H1 (cell line): ENCODE results near the gene AUH. TPM values are rescaled to one million over a fixed set of nuclear protein-coding genes. Genes with fewer than 3 reads are reported as not detected.

Experiments
- CTCF ChIA-PET: fragments of 300-600 bp; sonication (Branson Sonifier 250); formaldehyde crosslinking; loops from one replicate; lab custom pipeline; 2021; ENCODE audit not compliant: partially characterized antibody; lab: Charles Lee
- POLR2A ChIA-PET: fragments of 300-600 bp; sonication (Branson Sonifier 250); formaldehyde crosslinking; loops from one replicate; lab custom pipeline; 2021; ENCODE audit warnings: inconsistent platforms; ENCODE audit not compliant: partially characterized antibody; lab: Charles Lee
- DNase-seq, 2 experiments: peaks; one replicate each; pipeline versions ENCODE4 v3.0.0 to v3.0.0-alpha.2; 2010 to 2022; ENCODE audit warnings: low spot score in 2 of 2, low read depth in 1 of 2, mixed read lengths in 1 of 2
- FAIRE-seq: peaks from 2 replicates; lab custom pipeline; 2011; peaks lifted over from hg19 to GRCh38; lab: Jason Lieb, UNC
- H2AFZ ChIP-seq: 2 replicates; pipeline ENCODE4 v1.8.1; 2012; ENCODE audit warnings: low read length, inconsistent platforms
- H2AK5ac ChIP-seq: 2 replicates; pipeline ENCODE4 v1.6.1; 2013; ENCODE audit warnings: low read depth, low read length
- H2BK120ac ChIP-seq: replicated peaks from 2 replicates; pipeline ENCODE3; 2013; ENCODE audit warnings: low read depth, low read length, inconsistent platforms
- H2BK12ac ChIP-seq: 2 replicates; pipeline ENCODE4 v1.6.1; 2013; ENCODE audit warnings: low read depth, low read length
- H2BK15ac ChIP-seq: 2 replicates; pipeline ENCODE4 v1.6.1; 2013; ENCODE audit warnings: low read length
- H2BK20ac ChIP-seq: 2 replicates; pipeline ENCODE4 v1.6.1; 2013; ENCODE audit warnings: low read length
- H2BK5ac ChIP-seq: 2 replicates; pipeline ENCODE4 v1.6.1; 2013; ENCODE audit warnings: low read depth, low read length
- H3K14ac ChIP-seq: 2 replicates; pipeline ENCODE4 v1.6.1; 2013; ENCODE audit warnings: inconsistent platforms; ENCODE audit not compliant: insufficient read length
- H3K18ac ChIP-seq: 2 replicates; pipeline ENCODE4 v1.6.1; 2013; ENCODE audit warnings: low read length; ENCODE audit errors: extremely low read depth
- H3K23ac ChIP-seq: 2 replicates; pipeline ENCODE4 v1.6.1; 2013; ENCODE audit warnings: inconsistent platforms; ENCODE audit not compliant: insufficient read length
- H3K23me2 ChIP-seq: 2 replicates; pipeline ENCODE4 v1.6.1; 2013; ENCODE audit warnings: low read depth, low read length
- H3K27ac ChIP-seq: 2 replicates; pipeline ENCODE4 v1.6.1; 2011; ENCODE audit warnings: low read depth, low read length, inconsistent platforms
- H3K27me3 ChIP-seq, 4 experiments: replicated peaks in 1 of 4; 1 replicate in 1 of 4; 2 replicates in 3 of 4; pipeline versions ENCODE4 v1.6.1 to v1.8.1; 2011 to 2013; ENCODE audit warnings: low read length in 3 of 4, mild to moderate bottlenecking in 3 of 4, inconsistent platforms in 2 of 4, mixed read lengths in 2 of 4, moderate library complexity in 1 of 4; ENCODE audit not compliant: control insufficient read depth in 3 of 4, insufficient read depth in 3 of 4; ENCODE audit errors: extremely low read depth in 1 of 4
- H3K36me3 ChIP-seq, 4 experiments: 2 replicates each; pipeline versions ENCODE4 v1.6.1 to v1.8.1; 2011 to 2013; ENCODE audit warnings: mild to moderate bottlenecking in 4 of 4, low read length in 3 of 4, moderate library complexity in 2 of 4, control low read depth in 1 of 4, inconsistent platforms in 1 of 4; ENCODE audit not compliant: insufficient read depth in 4 of 4, control insufficient read depth in 2 of 4
- H3K4ac ChIP-seq: replicated peaks from 2 replicates; pipeline ENCODE3; 2013; ENCODE audit warnings: low read length, low read depth, mixed read lengths, inconsistent platforms; ENCODE audit not compliant: insufficient read length
- H3K4me1 ChIP-seq, 4 experiments: replicated peaks in 1 of 4; 1 replicate in 1 of 4; 2 replicates in 3 of 4; pipeline versions ENCODE4 v1.6.1 to v1.8.1; 2011 to 2013; ENCODE audit warnings: low read length in 3 of 4, inconsistent platforms in 2 of 4, mixed read lengths in 1 of 4; ENCODE audit not compliant: insufficient read depth in 4 of 4, control insufficient read depth in 3 of 4
- H3K4me2 ChIP-seq, 2 experiments: 2 replicates each; pipeline versions ENCODE4 v1.6.1 to v1.8.1; 2011 to 2013; ENCODE audit warnings: low read depth in 2 of 2, low read length in 2 of 2, control low read depth in 1 of 2, inconsistent platforms in 1 of 2, mild to moderate bottlenecking in 1 of 2; ENCODE audit not compliant: insufficient read depth in 1 of 2
- H3K4me3 ChIP-seq, 4 experiments: fragments of 200-600, 300-600 bp in 1 of 4; sonication (generic), shearing (Covaris generic), sonication (Bioruptor Twin) in 1 of 4; 2 replicates each; pipeline versions ENCODE4 v1.5.1 to v1.8.1; 2011 to 2016; ENCODE audit warnings: low read length in 4 of 4, low read depth in 3 of 4, control low read depth in 2 of 4, inconsistent platforms in 2 of 4, mild to moderate bottlenecking in 2 of 4, mixed read lengths in 1 of 4, moderate library complexity in 1 of 4; ENCODE audit not compliant: insufficient read depth in 2 of 4; ENCODE audit errors: extremely low read depth in 1 of 4
- H3K56ac ChIP-seq: replicated peaks from 2 replicates; pipeline ENCODE3; 2013; ENCODE audit warnings: low read depth, mild to moderate bottlenecking, mixed read lengths, low read length, inconsistent platforms; ENCODE audit not compliant: insufficient read length
- H3K79me1 ChIP-seq: 2 replicates; pipeline ENCODE4 v1.6.1; 2013; ENCODE audit warnings: low read depth, low read length, control low read depth
- H3K79me2 ChIP-seq, 2 experiments: 2 replicates each; pipeline versions ENCODE4 v1.6.1 to v1.8.1; 2012 to 2013; ENCODE audit warnings: low read length in 2 of 2, mild to moderate bottlenecking in 2 of 2, inconsistent platforms in 1 of 2; ENCODE audit not compliant: insufficient read depth in 2 of 2, control insufficient read depth in 1 of 2
- H3K9ac ChIP-seq, 4 experiments: replicated peaks in 1 of 4; 1 replicate in 1 of 4; 2 replicates in 3 of 4; pipeline versions ENCODE4 v1.6.1 to v1.8.1; 2011 to 2013; ENCODE audit warnings: low read depth in 3 of 4, low read length in 3 of 4, control low read depth in 2 of 4, mild to moderate bottlenecking in 2 of 4, moderate library complexity in 2 of 4, inconsistent platforms in 1 of 4; ENCODE audit errors: extremely low read depth in 1 of 4
- H3K9me3 ChIP-seq, 2 experiments: 2 replicates each; pipeline versions ENCODE4 v1.6.1 to v1.8.1; 2012 to 2013; ENCODE audit warnings: mild to moderate bottlenecking in 2 of 2, moderate library complexity in 2 of 2, control low read depth in 1 of 2, inconsistent platforms in 1 of 2, low read depth in 1 of 2, low read length in 1 of 2, mixed read lengths in 1 of 2; ENCODE audit not compliant: insufficient read depth in 2 of 2
- H4K20me1 ChIP-seq, 2 experiments: replicated peaks in 1 of 2; 2 replicates each; pipeline versions ENCODE3 to v1.8.1; 2011 to 2013; ENCODE audit warnings: inconsistent platforms in 2 of 2, low read length in 2 of 2, mild to moderate bottlenecking in 1 of 2; ENCODE audit not compliant: insufficient read depth in 2 of 2, control insufficient read depth in 1 of 2
- H4K5ac ChIP-seq: 2 replicates; pipeline ENCODE4 v1.6.1; 2013; ENCODE audit warnings: low read length, low read depth, mixed read lengths, inconsistent platforms; ENCODE audit not compliant: insufficient read length
- H4K8ac ChIP-seq: 2 replicates; pipeline ENCODE4 v1.8.0; 2013; ENCODE audit warnings: mild to moderate bottlenecking, moderate library complexity, low read length, inconsistent platforms; ENCODE audit not compliant: insufficient read depth; ENCODE audit errors: extremely low read depth
- H4K91ac ChIP-seq: replicated peaks from 2 replicates; pipeline ENCODE3; 2013; ENCODE audit warnings: low read length, mixed read lengths, inconsistent platforms; ENCODE audit not compliant: insufficient read length
- ASH2L ChIP-seq: fragments of 200-600, 300-600 bp; sonication (generic); IDR thresholded peaks from one replicate; pipeline ENCODE4 v1.7.1; 2017; ENCODE audit warnings: low read length
- BRCA1 ChIP-seq: IDR thresholded peaks from 2 replicates; pipeline ENCODE4 v1.6.1; 2012; ENCODE audit warnings: low read depth, low read length, improper control_type of control experiment
- CBX5 ChIP-seq: fragments of 300-800, 300-1000 bp; sonication (generic); IDR thresholded peaks from 2 replicates; pipeline ENCODE4 v1.7.1; 2016; ENCODE audit warnings: antibody characterized with exemption, low read length, low read depth
- FOSL1 ChIP-seq: IDR thresholded peaks from 2 replicates; pipeline ENCODE4 v1.6.1; 2011; ENCODE audit warnings: mild to moderate bottlenecking, low read depth, low read length, moderate library complexity; ENCODE audit not compliant: insufficient read depth
- GABPA ChIP-seq: IDR thresholded peaks from 2 replicates; pipeline ENCODE4 v1.6.1; 2011; ENCODE audit warnings: mild to moderate bottlenecking, low read length, moderate library complexity, borderline replicate concordance; ENCODE audit not compliant: insufficient read depth
- HDAC2 ChIP-seq, 2 experiments: fragments of 300-600 bp in 1 of 2; sonication (generic) in 1 of 2; IDR thresholded peaks; 2 replicates each; pipeline ENCODE4 v1.6.1; 2011 to 2012; ENCODE audit warnings: low read depth in 2 of 2, low read length in 2 of 2, mild to moderate bottlenecking in 2 of 2, moderate library complexity in 2 of 2, borderline replicate concordance in 1 of 2, inconsistent platforms in 1 of 2
- KDM1A ChIP-seq: fragments of 200-600, 300-600 bp; sonication (generic); IDR thresholded peaks from 2 replicates; pipeline ENCODE4 v1.7.1; 2016; ENCODE audit warnings: mild to moderate bottlenecking, low read length, borderline replicate concordance
- KDM4A ChIP-seq: IDR thresholded peaks from one replicate; pipeline ENCODE4 v1.7.1; 2012; ENCODE audit warnings: low read depth, mild to moderate bottlenecking, moderate library complexity, low read length, inconsistent platforms; ENCODE audit not compliant: severe bottlenecking
- MAX ChIP-seq: IDR thresholded peaks from 2 replicates; pipeline ENCODE4 v1.6.1; 2012; ENCODE audit warnings: inconsistent platforms
- POU5F1 ChIP-seq: IDR thresholded peaks from 2 replicates; pipeline ENCODE4 v1.6.1; 2011; ENCODE audit warnings: low read depth, mild to moderate bottlenecking, low read length, moderate library complexity
- SIX5 ChIP-seq: IDR thresholded peaks from 2 replicates; pipeline ENCODE4 v1.6.1; 2011; ENCODE audit warnings: mild to moderate bottlenecking, low read depth, low read length
- SP2 ChIP-seq: IDR thresholded peaks from 2 replicates; pipeline ENCODE4 v1.6.1; 2012; ENCODE audit warnings: mild to moderate bottlenecking, low read length, inconsistent platforms
- TEAD4 ChIP-seq: IDR thresholded peaks from 2 replicates; pipeline ENCODE4 v1.6.1; 2012; ENCODE audit warnings: low read depth, low read length, inconsistent platforms, mixed read lengths
- WGBS, 2 experiments: shearing (Covaris generic) in 1 of 2; methylation state at CpG; one replicate each; pipeline versions ENCODE4 v1.1.6 to v1.1.7; 2013 to 2015; ENCODE audit warnings: low lambda C conversion rate in 2 of 2, mixed read lengths in 2 of 2, inconsistent platforms in 1 of 2, low coverage in 1 of 2, missing lambda C conversion rate in 1 of 2; ENCODE audit not compliant: insufficient replicate concordance in 2 of 2, insufficient coverage in 1 of 2, insufficient read length in 1 of 2; ENCODE audit errors: extremely low coverage in 1 of 2, missing lambda C conversion rate in 1 of 2; 5-methylcytosine and 5-hydroxymethylcytosine counted together
- polyA plus RNA-seq, 7 experiments: library from polyadenylated mRNA; depleted of rRNA in 3 of 7; stranded (reverse) in 5 of 7; unstranded in 2 of 7; fragments of >200 nt in 5 of 7; fragments of 200-250 nt in 2 of 7; gene quantifications; 1 replicate in 5 of 7; 2 replicates in 1 of 7; 4 replicates in 1 of 7; pipeline versions ENCODE4 v1.2.1 to v1.2.3, GENCODE V29; 2011 to 2013; ENCODE audit warnings: missing spikeins in 2 of 7, mixed read lengths in 2 of 7
- total RNA-seq: library from RNA; stranded (reverse); fragmentation: NEBNext Ultra II Directional; extraction: Animal tissue kit (Norgen Biotek cat#: 25700); gene quantifications from 2 replicates; pipeline ENCODE4 v1.2.1, GENCODE V29; 2021

Gene AUH
- total and polyA plus RNA-seq, 2 of the 8 experiments (the other 6 are each of a cell fraction or from before 2014, with no cell fraction given) = 5.8 to 21.9 TPM

GRCh38 chr9:91214086-91214485, 147.6 kb downstream of the AUH start:
- WGBS, 2 experiments = 91% methylated on average over 4 of the region's 4 CpGs; no CpG with 5 or more reads in 1 of the 2 experiments
- Histone ChIP-seq H3K4me2 (no peak overlapping the region), H3K14ac (no peak overlapping the region), H3K23ac (no peak overlapping the region), H3K79me1 (no peaks in the 10 kb centered on the region), H4K91ac (no peak overlapping the region), H2BK15ac (no peak overlapping the region), H3K27ac (no peak overlapping the region), H3K9ac (no peak overlapping the region), H3K27me3 (no peaks in the 10 kb centered on the region), H3K9me3 (no peaks in the 10 kb centered on the region), H3K4me1 (peaks cover 0 to 4% (median 2%) of the 10 kb centered on the region in 4 experiments; a peak in 4 of 7 replicates), H3K56ac (no peak overlapping the region), H3K36me3 (peaks cover 0 to 5% (median under 1%) of the 10 kb centered on the region in 4 experiments; a peak in 1 of 8 replicates), H2BK12ac (no peak overlapping the region), H2BK5ac (no peak overlapping the region), H4K5ac (no peak overlapping the region), H4K8ac (no peak overlapping the region), H3K4ac (no peak overlapping the region), H2BK20ac (no peak overlapping the region), H3K18ac (no peak overlapping the region), H3K23me2 (no peaks in the 10 kb centered on the region), H2AFZ (no peak overlapping the region), H3K4me3 (no peak overlapping the region), H2BK120ac (no peak overlapping the region), H4K20me1 (no peaks in the 10 kb centered on the region), H3K79me2 (no peaks in the 10 kb centered on the region), H2AK5ac (no peak overlapping the region)
- ChIA-PET POLR2A (no interaction called here), CTCF (interaction anchor here (1.1 kb wide), 1 partner anchor 36 kb away, joined by 3 read pairs; no protein-coding TSS in a partner anchor)
- no peak for DNase-seq
- TF ChIP-seq KDM4A (no peak), FOSL1 (no peak), GABPA (no peak), HDAC2 (IDR thresholded peaks at IDR 0.05; ENCODE audit: borderline replicate concordance in 1 of 2, low read depth in 2 of 2, low read length in 2 of 2) (no peak), TEAD4 (no peak), SP2 (no peak), ASH2L (no peak), BRCA1 (no peak), CBX5 (no peak), MAX (no peak), SIX5 (no peak), POU5F1 (no peak), KDM1A (no peak)
- FAIRE-seq = no peak
